ENCODE data around the gene MEI1. TPM values are rescaled to one million over a fixed set of nuclear protein-coding genes. Genes with fewer than 3 reads are reported as not detected.

The MEI1 gene
- total and polyA plus RNA-seq, 2 of the 4 experiments (the other 2 are of a cell fraction) = 0.90 to 2.6 TPM

DNA sequence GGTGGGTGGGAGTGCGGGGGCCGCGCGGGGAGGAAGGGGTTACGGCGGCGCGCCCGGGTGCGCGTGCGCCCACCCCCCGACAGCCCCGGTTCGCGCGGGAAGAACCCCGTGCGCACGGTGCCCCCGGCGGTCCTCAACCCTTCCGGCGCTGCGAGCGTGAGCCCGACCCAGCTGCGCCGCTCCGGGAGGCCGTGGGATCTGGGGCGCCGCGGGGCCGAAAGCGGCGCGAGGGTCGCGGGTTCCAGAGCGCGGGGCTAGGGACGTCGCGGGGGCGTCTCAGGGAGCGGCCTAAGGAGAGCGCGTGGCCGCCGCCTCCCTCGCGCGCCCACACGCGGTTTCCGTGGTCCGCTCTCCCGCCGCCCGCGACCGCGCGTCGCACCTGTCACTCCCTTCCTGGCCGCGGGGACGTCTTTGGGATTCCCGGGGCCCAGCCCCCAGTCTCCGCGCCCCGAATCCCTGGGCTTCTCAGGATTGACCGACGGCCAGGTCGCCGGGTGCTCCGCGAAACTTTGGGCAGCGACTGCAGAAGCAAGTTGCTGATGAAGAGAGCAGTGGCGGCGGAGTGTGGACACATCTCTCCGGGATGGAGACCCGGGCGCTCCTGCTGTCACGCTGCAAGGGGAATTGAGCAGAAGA lies 134.2 kb downstream of the MEI1 start:
- H3K4ac ChIP-seq (ENCODE audit: low read depth, low read length) = peak overlapping the region; percentile 83
- H3K79me1 ChIP-seq (ENCODE audit: low read depth in 1 of 2, low read length in 2 of 2) = peaks cover 14 to 44% of the 10 kb centered on the region in 2 experiments; a peak in 3 of 4 replicates
- peaks cover 3% of the 10 kb centered on the region; the same call in 1 of the 2 replicates for H3K9me1 ChIP-seq (ENCODE audit: insufficient read depth, low read length)
- peaks cover 19% of the 10 kb centered on the region; the same call in 1 of the 2 replicates for H4K20me1 ChIP-seq (ENCODE audit: insufficient read depth, low read length)
- H3K18ac ChIP-seq (ENCODE audit: low read depth, low read length) = peak overlapping the region; percentile 49; the same call in 1 of the 2 replicates
- peak overlapping the region; percentile 97 for H2AFZ ChIP-seq (replicated peaks; ENCODE audit: low read length, poor library complexity)
- in situ Hi-C loops (cut with MboI; ENCODE audit: low sequenced_read_pairs) = no loop called here
- CTCF ChIA-PET = interaction anchor here (0.8 kb wide), 1 partner anchor 25 kb away, joined by 3 read pairs; no protein-coding TSS in a partner anchor
- peak overlapping the region; percentile 72 for H3K27ac ChIP-seq (ENCODE audit: insufficient read depth, low read length)
- H3K27me3 ChIP-seq (ENCODE audit: control insufficient read depth, insufficient read depth, low read length) = no peaks in the 10 kb centered on the region
- H2BK5ac ChIP-seq (ENCODE audit: low read depth, low read length, poor library complexity, severe bottlenecking) = peak overlapping the region; percentile 84
- H2BK15ac ChIP-seq (ENCODE audit: low read depth, low read length) = no peak overlapping the region
- peak overlapping the region; percentile 72; the same call in 1 of the 2 replicates for H2AK5ac ChIP-seq (ENCODE audit: low read depth, low read length)
- dilution Hi-C loops (cut with HindIII; ENCODE audit: low sequenced_read_pairs, unreplicated experiment) = no loop called here
- ATAC-seq (ENCODE audit: low read depth) = peak; percentile 3
- POLR2A ChIA-PET (ENCODE audit: unreplicated experiment) = interaction anchor here (0.6 kb wide), 1 partner anchor 146 kb away, joined by 6 read pairs; no protein-coding TSS in a partner anchor
- H4K8ac ChIP-seq (ENCODE audit: low read depth in 2 of 2, low read length in 2 of 2) = peak overlapping the region in 1 of 2 experiments; percentile 82; a peak in 1 of 4 replicates
- BruUV-seq (replicated peaks) = no TSS peak
- no peaks in the 10 kb centered on the region for H3K4me1 ChIP-seq (ENCODE audit: control insufficient read depth, insufficient read depth, low read length)
- H3K4me3 ChIP-seq (ENCODE audit: insufficient read depth, low read depth, low read length) = peak overlapping the region; percentile 83
- peak overlapping the region; percentile 68 for H3K14ac ChIP-seq (replicated peaks; ENCODE audit: low read depth, low read length)
- peak overlapping the region; percentile 53; the same call in 1 of the 2 replicates for H2BK120ac ChIP-seq (ENCODE audit: low read depth, low read length)
- no peak overlapping the region for H3K56ac ChIP-seq (ENCODE audit: extremely low read depth, insufficient read depth, low read length)
- H3K9me3 ChIP-seq (ENCODE audit: control insufficient read depth, insufficient read depth, low read length) = no peaks in the 10 kb centered on the region
- H2AK9ac ChIP-seq (replicated peaks; ENCODE audit: low read depth, low read length, poor library complexity) = peak overlapping the region; percentile 98
- DNase-seq = no peak
- peak overlapping the region; percentile 71 for H3K9ac ChIP-seq (ENCODE audit: low read depth, low read length)
- peaks cover 3% of the 10 kb centered on the region; the same call in 1 of the 2 replicates for H3K36me3 ChIP-seq (ENCODE audit: control insufficient read depth, insufficient read depth, low read length)
- H4K91ac ChIP-seq (ENCODE audit: insufficient read depth, low read depth, low read length) = peak overlapping the region; percentile 51; the same call in 1 of the 2 replicates
- H3K4me2 ChIP-seq (ENCODE audit: low read depth, low read length) = peak overlapping the region; percentile 84
- intact Hi-C loops (cut with micrococcal nuclease) = no loop called here
- 2% methylated on average over 16 of the region's 86 CpGs; no CpG with 5 or more reads in 1 of the 2 experiments for WGBS, 2 experiments (ENCODE audit: extremely low coverage in 2 of 2, insufficient read length in 1 of 2)
- H3K23ac ChIP-seq (ENCODE audit: low read depth, low read length) = no peak overlapping the region; the same call in 1 of the 2 replicates
- no peak overlapping the region for H2BK20ac ChIP-seq (ENCODE audit: low read depth, low read length)
- no peak overlapping the region for H4K5ac ChIP-seq (ENCODE audit: low read depth, low read length)
- TF ChIP-seq, protein P1, sequence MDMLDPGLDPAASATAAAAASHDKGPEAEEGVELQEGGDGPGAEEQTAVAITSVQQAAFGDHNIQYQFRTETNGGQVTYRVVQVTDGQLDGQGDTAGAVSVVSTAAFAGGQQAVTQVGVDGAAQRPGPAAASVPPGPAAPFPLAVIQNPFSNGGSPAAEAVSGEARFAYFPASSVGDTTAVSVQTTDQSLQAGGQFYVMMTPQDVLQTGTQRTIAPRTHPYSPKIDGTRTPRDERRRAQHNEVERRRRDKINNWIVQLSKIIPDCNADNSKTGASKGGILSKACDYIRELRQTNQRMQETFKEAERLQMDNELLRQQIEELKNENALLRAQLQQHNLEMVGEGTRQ (IDR thresholded peaks at IDR 0.05; ENCODE audit: low read depth, low read length) = no peak
- TF ChIP-seq BHLHE40 (IDR thresholded peaks at IDR 0.05; ENCODE audit: low read depth, low read length) (no peak), CHD1 (IDR thresholded peaks at IDR 0.05; ENCODE audit: low read depth, low read length) (no peak), POLR2A (IDR thresholded peaks at IDR 0.05; ENCODE audit: low read depth, low read length) (no peak), MXI1 (IDR thresholded peaks at IDR 0.05; ENCODE audit: borderline replicate concordance, low read depth, low read length) (peak; percentile 73; the same call in 1 of the 2 replicates), RFX5 (IDR thresholded peaks at IDR 0.05; ENCODE audit: low read depth, low read length) (no peak), RAD21 (IDR thresholded peaks at IDR 0.05; ENCODE audit: low read length) (no peak), SMC3 (IDR thresholded peaks at IDR 0.05; ENCODE audit: low read depth, low read length) (no peak), CEBPB (IDR thresholded peaks at IDR 0.05; ENCODE audit: low read depth, low read length) (no peak), FOS (IDR thresholded peaks at IDR 0.05; ENCODE audit: low read depth, low read length) (no peak), MAZ (IDR thresholded peaks at IDR 0.05; ENCODE audit: borderline replicate concordance, low read depth, low read length) (no peak), NFE2L2 (IDR thresholded peaks at IDR 0.05; ENCODE audit: low read depth, low read length) (no peak)
- TF ChIP-seq, protein P2, sequence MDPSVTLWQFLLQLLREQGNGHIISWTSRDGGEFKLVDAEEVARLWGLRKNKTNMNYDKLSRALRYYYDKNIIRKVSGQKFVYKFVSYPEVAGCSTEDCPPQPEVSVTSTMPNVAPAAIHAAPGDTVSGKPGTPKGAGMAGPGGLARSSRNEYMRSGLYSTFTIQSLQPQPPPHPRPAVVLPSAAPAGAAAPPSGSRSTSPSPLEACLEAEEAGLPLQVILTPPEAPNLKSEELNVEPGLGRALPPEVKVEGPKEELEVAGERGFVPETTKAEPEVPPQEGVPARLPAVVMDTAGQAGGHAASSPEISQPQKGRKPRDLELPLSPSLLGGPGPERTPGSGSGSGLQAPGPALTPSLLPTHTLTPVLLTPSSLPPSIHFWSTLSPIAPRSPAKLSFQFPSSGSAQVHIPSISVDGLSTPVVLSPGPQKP (IDR thresholded peaks at IDR 0.05; ENCODE audit: borderline replicate concordance, low read depth, low read length) = no peak
- TF ChIP-seq, protein P3, sequence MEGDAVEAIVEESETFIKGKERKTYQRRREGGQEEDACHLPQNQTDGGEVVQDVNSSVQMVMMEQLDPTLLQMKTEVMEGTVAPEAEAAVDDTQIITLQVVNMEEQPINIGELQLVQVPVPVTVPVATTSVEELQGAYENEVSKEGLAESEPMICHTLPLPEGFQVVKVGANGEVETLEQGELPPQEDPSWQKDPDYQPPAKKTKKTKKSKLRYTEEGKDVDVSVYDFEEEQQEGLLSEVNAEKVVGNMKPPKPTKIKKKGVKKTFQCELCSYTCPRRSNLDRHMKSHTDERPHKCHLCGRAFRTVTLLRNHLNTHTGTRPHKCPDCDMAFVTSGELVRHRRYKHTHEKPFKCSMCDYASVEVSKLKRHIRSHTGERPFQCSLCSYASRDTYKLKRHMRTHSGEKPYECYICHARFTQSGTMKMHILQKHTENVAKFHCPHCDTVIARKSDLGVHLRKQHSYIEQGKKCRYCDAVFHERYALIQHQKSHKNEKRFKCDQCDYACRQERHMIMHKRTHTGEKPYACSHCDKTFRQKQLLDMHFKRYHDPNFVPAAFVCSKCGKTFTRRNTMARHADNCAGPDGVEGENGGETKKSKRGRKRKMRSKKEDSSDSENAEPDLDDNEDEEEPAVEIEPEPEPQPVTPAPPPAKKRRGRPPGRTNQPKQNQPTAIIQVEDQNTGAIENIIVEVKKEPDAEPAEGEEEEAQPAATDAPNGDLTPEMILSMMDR (conservative IDR thresholded peaks at IDR 0.05; ENCODE audit: low read depth, low read length) = no peak
